Mucosa of stomach (tissue), 1 donor: Measurements from ENCODE around the gene ISLR.

Source experiments
- H3K27me3 ChIP-seq: one replicate; pipeline ENCODE4 v1.7.0; 2013; ENCODE audit warnings: mild to moderate bottlenecking, low read length; ENCODE audit not compliant: control insufficient read depth, insufficient read depth
- H3K36me3 ChIP-seq: one replicate; pipeline ENCODE4 v1.7.0; 2013; ENCODE audit warnings: low read length; ENCODE audit not compliant: control insufficient read depth, insufficient read depth
- H3K4me1 ChIP-seq: one replicate; pipeline ENCODE4 v1.7.0; 2013; ENCODE audit warnings: mild to moderate bottlenecking, low read length; ENCODE audit not compliant: control insufficient read depth, insufficient read depth
- H3K4me3 ChIP-seq: one replicate; pipeline ENCODE4 v1.7.0; 2013; ENCODE audit warnings: low read length
- H3K9ac ChIP-seq: one replicate; pipeline ENCODE4 v1.7.0; 2013; ENCODE audit warnings: mild to moderate bottlenecking, low read length, moderate library complexity
- H3K9me3 ChIP-seq: one replicate; pipeline ENCODE4 v1.7.0; 2013; ENCODE audit warnings: mild to moderate bottlenecking, low read length, moderate library complexity; ENCODE audit not compliant: control insufficient read depth
- donor health status: Pancreatic carcinoma.

The ISLR gene

GRCh38 chr15:74131628-74132413 is 41.7 kb upstream of the ISLR start:
- peaks cover 92% of the 10 kb centered on the region for H3K27me3 ChIP-seq
- H3K9me3 ChIP-seq: no peaks in the 10 kb centered on the region
- no peak overlapping the region for H3K4me3 ChIP-seq
- H3K4me1 ChIP-seq: peaks cover 16% of the 10 kb centered on the region
- no peaks in the 10 kb centered on the region for H3K36me3 ChIP-seq
- no peak overlapping the region for H3K9ac ChIP-seq

DNA sequence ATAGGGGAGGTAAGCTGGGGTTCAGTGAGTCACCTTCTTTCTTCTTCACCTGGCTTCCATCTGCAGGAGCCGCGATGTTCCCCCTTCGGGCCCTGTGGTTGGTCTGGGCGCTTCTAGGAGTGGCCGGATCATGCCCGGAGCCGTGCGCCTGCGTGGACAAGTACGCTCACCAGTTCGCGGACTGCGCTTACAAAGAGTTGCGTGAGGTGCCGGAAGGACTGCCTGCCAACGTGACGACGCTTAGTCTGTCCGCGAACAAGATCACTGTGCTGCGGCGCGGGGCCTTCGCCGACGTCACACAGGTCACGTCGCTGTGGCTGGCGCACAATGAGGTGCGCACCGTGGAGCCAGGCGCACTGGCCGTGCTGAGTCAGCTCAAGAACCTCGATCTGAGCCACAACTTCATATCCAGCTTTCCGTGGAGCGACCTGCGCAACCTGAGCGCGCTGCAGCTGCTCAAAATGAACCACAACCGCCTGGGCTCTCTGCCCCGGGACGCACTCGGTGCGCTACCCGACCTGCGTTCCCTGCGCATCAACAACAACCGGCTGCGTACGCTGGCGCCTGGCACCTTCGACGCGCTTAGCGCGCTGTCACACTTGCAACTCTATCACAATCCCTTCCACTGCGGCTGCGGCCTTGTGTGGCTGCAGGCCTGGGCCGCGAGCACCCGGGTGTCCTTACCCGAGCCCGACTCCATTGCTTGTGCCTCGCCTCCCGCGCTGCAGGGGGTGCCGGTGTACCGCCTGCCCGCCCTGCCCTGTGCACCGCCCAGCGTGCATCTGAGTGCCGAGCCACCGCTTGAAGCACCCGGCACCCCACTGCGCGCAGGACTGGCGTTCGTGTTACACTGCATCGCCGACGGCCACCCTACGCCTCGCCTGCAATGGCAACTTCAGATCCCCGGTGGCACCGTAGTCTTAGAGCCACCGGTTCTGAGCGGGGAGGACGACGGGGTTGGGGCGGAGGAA is 40.5 kb upstream of the ISLR start:
- Histone ChIP-seq H3K27me3 (peaks cover 93% of the 10 kb centered on the region), H3K4me1 (peaks cover 13% of the 10 kb centered on the region), H3K36me3 (no peaks in the 10 kb centered on the region), H3K9me3 (no peaks in the 10 kb centered on the region), H3K9ac (no peak overlapping the region), H3K4me3 (no peak overlapping the region)

- no peak overlapping the region for H3K9ac ChIP-seq
- no peak overlapping the region for H3K4me3 ChIP-seq
- no peaks in the 10 kb centered on the region for H3K9me3 ChIP-seq
- peaks cover 12% of the 10 kb centered on the region for H3K4me1 ChIP-seq
- H3K36me3 ChIP-seq: no peaks in the 10 kb centered on the region
- H3K27me3 ChIP-seq: peaks cover 93% of the 10 kb centered on the region
Observed at GRCh38 chr15:74133694-74134386, 39.7 kb upstream of the ISLR start.

GRCh38 chr15:74134387-74135027 is 39.0 kb upstream of the ISLR start:
- no peak overlapping the region for H3K9ac ChIP-seq
- peaks cover 89% of the 10 kb centered on the region for H3K27me3 ChIP-seq
- no peaks in the 10 kb centered on the region for H3K9me3 ChIP-seq
- H3K4me1 ChIP-seq: peaks cover 12% of the 10 kb centered on the region
- H3K4me3 ChIP-seq: no peak overlapping the region
- no peaks in the 10 kb centered on the region for H3K36me3 ChIP-seq

- Histone ChIP-seq H3K36me3 (no peaks in the 10 kb centered on the region), H3K9me3 (no peaks in the 10 kb centered on the region), H3K4me3 (no peak overlapping the region), H3K9ac (no peak overlapping the region), H3K4me1 (peaks cover 12% of the 10 kb centered on the region), H3K27me3 (peaks cover 85% of the 10 kb centered on the region)
Observed at GRCh38 chr15:74135041-74135565, 38.4 kb upstream of the ISLR start.

DNA sequence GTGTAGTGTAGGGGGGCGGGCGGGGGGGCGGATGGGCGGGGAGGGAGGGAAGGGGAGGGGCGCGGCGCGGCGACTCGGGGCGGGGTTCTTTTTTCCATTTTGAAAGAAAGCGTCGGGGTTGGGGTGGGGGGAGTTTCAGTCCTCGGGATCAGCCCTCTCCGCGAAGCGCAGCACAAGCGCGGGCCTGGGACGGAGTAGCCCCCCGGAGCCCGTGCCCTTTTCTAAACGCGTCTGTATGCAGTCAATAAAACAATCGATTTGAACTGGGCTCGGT is 37.0 kb upstream of the ISLR start:
- no peak overlapping the region for H3K9ac ChIP-seq
- peaks cover 75% of the 10 kb centered on the region for H3K27me3 ChIP-seq
- no peak overlapping the region for H3K4me3 ChIP-seq
- H3K4me1 ChIP-seq: peaks cover 12% of the 10 kb centered on the region
- no peaks in the 10 kb centered on the region for H3K9me3 ChIP-seq
- no peaks in the 10 kb centered on the region for H3K36me3 ChIP-seq

- Histone ChIP-seq H3K27me3 (peaks cover 70% of the 10 kb centered on the region), H3K4me1 (peaks cover 12% of the 10 kb centered on the region), H3K4me3 (no peak overlapping the region), H3K9ac (no peak overlapping the region), H3K36me3 (no peaks in the 10 kb centered on the region), H3K9me3 (no peaks in the 10 kb centered on the region)
Observed at GRCh38 chr15:74136814-74137536, 36.5 kb upstream of the ISLR start.

DNA sequence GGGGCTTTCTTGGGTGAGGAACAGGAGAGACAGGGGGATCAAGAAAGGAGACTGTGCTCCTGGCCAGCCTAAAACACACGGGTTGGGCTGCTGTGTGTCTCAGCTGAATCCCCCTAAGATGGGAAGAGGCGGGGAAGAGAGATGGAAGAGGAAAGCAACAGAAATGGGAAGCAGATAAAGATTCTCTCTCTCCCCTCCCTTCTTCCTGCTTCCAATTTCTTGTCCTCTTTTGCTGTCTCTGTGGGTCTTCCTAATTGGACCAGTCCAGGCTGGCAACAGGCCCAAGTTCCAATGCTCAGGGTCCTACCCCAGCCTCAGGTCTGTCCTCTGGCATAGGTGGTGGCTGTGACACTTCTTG is 36.0 kb upstream of the ISLR start:
- Histone ChIP-seq H3K4me1 (peaks cover 12% of the 10 kb centered on the region), H3K4me3 (no peak overlapping the region), H3K36me3 (no peaks in the 10 kb centered on the region), H3K9me3 (no peaks in the 10 kb centered on the region), H3K9ac (no peak overlapping the region), H3K27me3 (peaks cover 64% of the 10 kb centered on the region)

DNA sequence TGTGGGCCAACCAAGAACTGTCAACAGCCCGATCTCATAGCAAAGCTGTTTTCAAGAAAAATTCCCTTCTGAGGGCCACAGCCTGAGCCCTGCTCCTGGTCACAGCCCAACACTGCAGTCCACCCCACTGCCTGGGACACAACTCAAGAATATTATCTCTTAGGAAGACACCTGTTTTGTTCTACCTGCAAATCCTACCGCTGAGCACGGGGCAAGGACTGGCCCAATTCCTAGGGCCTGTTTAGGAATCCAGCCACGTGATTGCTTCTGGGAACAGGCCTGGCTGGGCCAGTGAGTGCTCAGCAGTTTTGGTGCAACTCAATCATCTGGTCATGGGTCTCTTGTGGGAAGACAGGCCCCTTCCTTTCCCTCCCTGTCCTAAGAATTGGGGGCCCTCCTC is 34.9 kb upstream of the ISLR start:
- Histone ChIP-seq H3K27me3 (peaks cover 53% of the 10 kb centered on the region), H3K4me1 (peaks cover 12% of the 10 kb centered on the region), H3K9ac (no peak overlapping the region), H3K36me3 (no peaks in the 10 kb centered on the region), H3K4me3 (no peak overlapping the region), H3K9me3 (no peaks in the 10 kb centered on the region)

DNA sequence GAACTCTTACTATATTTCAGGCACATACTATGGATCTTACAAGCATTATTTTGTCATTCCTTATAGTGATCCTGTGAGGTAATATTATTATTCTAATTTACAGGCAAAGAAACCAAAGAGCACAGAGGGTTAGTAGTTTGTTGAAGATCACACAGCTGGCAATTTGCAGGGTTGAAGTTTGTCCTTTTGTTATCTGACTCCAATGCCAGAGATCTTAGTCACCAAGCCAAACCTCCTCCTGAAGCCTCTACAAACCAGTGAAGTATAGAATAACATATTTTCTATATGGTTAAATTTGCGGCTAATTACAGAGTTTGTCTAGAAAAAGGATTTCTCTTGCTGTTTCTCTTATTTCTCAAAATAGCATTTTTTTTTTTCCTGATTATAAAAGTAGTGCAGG is 31.9 kb upstream of the ISLR start:
- no peaks in the 10 kb centered on the region for H3K36me3 ChIP-seq
- H3K9me3 ChIP-seq: no peaks in the 10 kb centered on the region
- H3K27me3 ChIP-seq: peaks cover 28% of the 10 kb centered on the region
- H3K4me1 ChIP-seq: peaks cover 3% of the 10 kb centered on the region
- H3K9ac ChIP-seq: no peak overlapping the region
- H3K4me3 ChIP-seq: no peak overlapping the region

- peaks cover 4% of the 10 kb centered on the region for H3K27me3 ChIP-seq
- H3K9ac ChIP-seq: no peak overlapping the region
Observed at GRCh38 chr15:74144153-74144775, 29.2 kb upstream of the ISLR start.

More at GRCh38 chr15:74144153-74144775, 29.2 kb upstream of the ISLR start:
- Histone ChIP-seq H3K36me3 (no peaks in the 10 kb centered on the region), H3K4me1 (no peaks in the 10 kb centered on the region), H3K9me3 (no peaks in the 10 kb centered on the region), H3K4me3 (no peak overlapping the region)
